Measurements from ENCODE around the gene EIF4B. TPM values are rescaled to one million over a fixed set of nuclear protein-coding genes. Genes with fewer than 3 reads are reported as not detected.

EIF4B gene
- total and polyA plus RNA-seq, 2 of the 13 experiments (the other 11 are each of a cell fraction or from before 2014, with no cell fraction given) = 416 to 548 TPM

- TF ChIP-seq ZFP90 (CRISPR knock-in tag; IDR thresholded peaks at IDR 0.05; ENCODE audit: borderline replicate concordance) (no peak; the same call in 1 of the 2 replicates), ZFY (CRISPR knock-in tag; IDR thresholded peaks at IDR 0.05) (peak; percentile 73), NFE2L2 (IDR thresholded peaks at IDR 0.05; ENCODE audit: low read length) (no peak), ZNF34 (CRISPR knock-in tag; IDR thresholded peaks at IDR 0.05; ENCODE audit: borderline replicate concordance) (no peak), TFE3 (CRISPR knock-in tag; IDR thresholded peaks at IDR 0.05) (peak; percentile 73; the same call in 1 of the 2 replicates), DBP (CRISPR knock-in tag; IDR thresholded peaks at IDR 0.05; ENCODE audit: not compliant biosample characterization) (no peak), ZNF614 (CRISPR knock-in tag; IDR thresholded peaks at IDR 0.05; ENCODE audit: borderline replicate concordance) (no peak), ZNF317 (CRISPR knock-in tag; IDR thresholded peaks at IDR 0.05) (0 out of 2 replicates have a peak, but pooled peaks have one; percentile 13), ZBTB10 (CRISPR knock-in tag; IDR thresholded peaks at IDR 0.05; ENCODE audit: borderline replicate concordance) (no peak), ZNF598 (CRISPR knock-in tag; IDR thresholded peaks at IDR 0.05; ENCODE audit: borderline replicate concordance) (no peak; the same call in 1 of the 2 replicates), PHF20 (CRISPR knock-in tag; IDR thresholded peaks at IDR 0.05) (0 out of 2 replicates have a peak, but pooled peaks have one; percentile 38), HIVEP1 (CRISPR knock-in tag; IDR thresholded peaks at IDR 0.05) (peak; percentile 58; the same call in 1 of the 2 replicates), TEAD2 (CRISPR knock-in tag; IDR thresholded peaks at IDR 0.05) (no peak), IRX3 (CRISPR knock-in tag; IDR thresholded peaks at IDR 0.05; ENCODE audit: borderline replicate concordance, low read depth) (no peak), CEBPG (CRISPR knock-in tag; IDR thresholded peaks at IDR 0.05) (peak; percentile 88), ZNF207 (IDR thresholded peaks at IDR 0.05; ENCODE audit: borderline replicate concordance) (no peak), YEATS4 (CRISPR knock-in tag; IDR thresholded peaks at IDR 0.05; ENCODE audit: borderline replicate concordance) (no peak), POGK (CRISPR knock-in tag; conservative IDR thresholded peaks at IDR 0.05) (0 out of 2 replicates have a peak, but pooled peaks have one; percentile 14), HMG20A (CRISPR knock-in tag; IDR thresholded peaks at IDR 0.05; ENCODE audit: borderline replicate concordance) (peak; percentile 25; the same call in 1 of the 2 replicates), SKI (IDR thresholded peaks at IDR 0.05; ENCODE audit: partially characterized antibody) (peak; percentile 7), MEIS2 (CRISPR knock-in tag; IDR thresholded peaks at IDR 0.05) (no peak; the same call in 1 of the 2 replicates), SNAPC5 (CRISPR knock-in tag; IDR thresholded peaks at IDR 0.05; ENCODE audit: borderline replicate concordance) (no peak)
These were observed 45.0 kb downstream of the EIF4B start (continued) for GRCh38 chr12:53051058-53051880.
